ENCODE measurements around the gene CBR3.

DNA sequence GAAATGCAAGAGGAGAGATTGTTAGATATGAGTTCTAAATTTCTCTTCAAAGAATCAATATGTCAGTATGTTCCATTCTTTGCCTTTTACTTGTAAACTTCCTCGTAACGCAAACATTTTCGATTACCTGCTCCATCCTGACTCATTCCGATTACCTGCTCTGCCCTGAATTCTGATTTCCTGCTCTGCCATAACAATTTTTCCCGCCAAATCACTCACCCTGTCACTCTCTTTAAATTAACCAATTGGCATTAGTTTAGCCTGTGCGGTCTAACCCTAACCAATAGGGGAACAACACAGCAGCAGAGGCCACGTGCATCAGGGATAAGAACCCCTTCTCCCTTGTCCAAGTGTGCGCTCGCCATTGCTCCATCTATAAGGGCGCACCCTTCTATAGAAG is 25.0 kb upstream of the CBR3 start:
- TF ChIP-seq CTCF (IDR thresholded peaks at IDR 0.05 in 4 of 5, conservative IDR thresholded peaks at IDR 0.05 in 1 of 5) = no peak
- no peak for TF ChIP-seq POLR2A (IDR thresholded peaks at IDR 0.05)
